Neutrophil (primary cell): Measurements from ENCODE around the gene TMEM236.

ENCODE experiments used
- H3K27ac ChIP-seq: fragments of 200-600 bp; sonication (generic); 2 replicates; pipeline ENCODE4 v1.5.1; 2016; ENCODE audit warnings: mild to moderate bottlenecking, moderate library complexity
- H3K27me3 ChIP-seq: fragments of 200-600 bp; sonication (generic); 2 replicates; pipeline ENCODE4 v1.6.0; 2016; ENCODE audit warnings: mild to moderate bottlenecking
- H3K36me3 ChIP-seq: fragments of 200-600 bp; sonication (generic); 2 replicates; pipeline ENCODE4 v1.5.1; 2017
- H3K4me1 ChIP-seq, 2 experiments: fragments of 200-600 bp in 1 of 2; sonication (generic) in 1 of 2; 1 replicate in 1 of 2; 2 replicates in 1 of 2; pipeline versions ENCODE4 v1.5.1 to v1.6.1; 2013 to 2016; ENCODE audit warnings: low read depth in 1 of 2, low read length in 1 of 2, mild to moderate bottlenecking in 1 of 2, moderate library complexity in 1 of 2; ENCODE audit not compliant: control insufficient read depth in 1 of 2, insufficient read depth in 1 of 2
- H3K4me3 ChIP-seq, 2 experiments: fragments of 200-600 bp in 1 of 2; sonication (generic) in 1 of 2; 1 replicate in 1 of 2; 2 replicates in 1 of 2; pipeline ENCODE4 v1.5.1; 2013 to 2016; ENCODE audit warnings: low read depth in 1 of 2, low read length in 1 of 2, mild to moderate bottlenecking in 1 of 2, moderate library complexity in 1 of 2
- H3K9me3 ChIP-seq: fragments of 200-600 bp; sonication (generic); 2 replicates; pipeline ENCODE4 v1.5.1; 2016
- CTCF ChIP-seq: fragments of 200-600 bp; sonication (generic); IDR thresholded peaks from 2 replicates; pipeline ENCODE4 v1.5.1; 2016; ENCODE audit warnings: antibody characterized with exemption

The TMEM236 gene

GRCh38 chr10:17788646-17789045, 36.6 kb downstream of the TMEM236 start:
- Histone ChIP-seq H3K36me3 (no peaks in the 10 kb centered on the region), H3K9me3 (no peaks in the 10 kb centered on the region), H3K27ac (no peak overlapping the region), H3K4me1 (peaks cover 9 to 11% of the 10 kb centered on the region in 2 experiments), H3K4me3 (no peak overlapping the region), H3K27me3 (no peaks in the 10 kb centered on the region)
- TF ChIP-seq CTCF, result no peak

GRCh38 chr10:17789396-17789795, 37.4 kb downstream of the TMEM236 start:
- no peaks in the 10 kb centered on the region for H3K27me3 ChIP-seq
- no peak for TF ChIP-seq CTCF

GRCh38 chr10:17790651-17791050, 38.6 kb downstream of the TMEM236 start:
- Histone ChIP-seq H3K27ac (no peak overlapping the region), H3K4me1 (peaks cover 3 to 6% of the 10 kb centered on the region in 2 experiments), H3K4me3 (no peak overlapping the region), H3K36me3 (no peaks in the 10 kb centered on the region), H3K27me3 (no peaks in the 10 kb centered on the region), H3K9me3 (no peaks in the 10 kb centered on the region)
- TF ChIP-seq CTCF, result no peak

More at GRCh38 chr10:17789396-17789795, 37.4 kb downstream of the TMEM236 start:
- Histone ChIP-seq H3K4me1 (peaks cover 9% of the 10 kb centered on the region in 2 experiments), H3K4me3 (no peak overlapping the region), H3K36me3 (no peaks in the 10 kb centered on the region), H3K9me3 (no peaks in the 10 kb centered on the region), H3K27ac (no peak overlapping the region)

GRCh38 chr10:17792991-17793390, 41.0 kb downstream of the TMEM236 start:
- Histone ChIP-seq H3K4me1 (no peaks in the 10 kb centered on the region), H3K27me3 (no peaks in the 10 kb centered on the region), H3K9me3 (no peaks in the 10 kb centered on the region), H3K27ac (no peak overlapping the region), H3K36me3 (no peaks in the 10 kb centered on the region), H3K4me3 (no peak overlapping the region)
- TF ChIP-seq CTCF, result no peak

GRCh38 chr10:17793823-17794644, 42.0 kb downstream of the TMEM236 start:
- H3K27me3 ChIP-seq, result no peaks in the 10 kb centered on the region
- no peaks in the 10 kb centered on the region for H3K4me1 ChIP-seq
- TF ChIP-seq CTCF, result no peak
- no peaks in the 10 kb centered on the region for H3K9me3 ChIP-seq
- H3K36me3 ChIP-seq, result no peaks in the 10 kb centered on the region
- no peak overlapping the region for H3K27ac ChIP-seq
- no peak overlapping the region for H3K4me3 ChIP-seq
